Esophagus muscularis mucosa (tissue), 4 donors: Measurements from ENCODE around the gene YTHDC2. TPM values are rescaled to one million over a fixed set of nuclear protein-coding genes. Genes with fewer than 3 reads are reported as not detected.

Source experiments
- DNase-seq: peaks from one replicate; pipeline ENCODE4 v3.0.0-alpha.2; 2017; ENCODE audit errors: extremely low spot score
- H3K27ac ChIP-seq, 4 donors: fragments of 200-600 bp; sonication (generic); replicated peaks in 1 of 4; 1 replicate in 3 of 4; 2 replicates in 1 of 4; pipeline ENCODE4 v1.5.1; 2016 to 2019; ENCODE audit warnings: mild to moderate bottlenecking in 1 of 4
- H3K27me3 ChIP-seq, 4 donors: fragments of 200-600 bp; sonication (generic); one replicate each; pipeline versions ENCODE4 v1.5.1 to v1.6.0; 2016 to 2019
- H3K36me3 ChIP-seq, 4 donors: fragments of 200-600 bp; sonication (generic); one replicate each; pipeline ENCODE4 v1.5.1; 2016 to 2019
- H3K4me1 ChIP-seq, 4 donors: fragments of 200-600 bp; sonication (generic); one replicate each; pipeline ENCODE4 v1.5.1; 2016 to 2019
- H3K4me3 ChIP-seq, 4 donors: fragments of 200-600 bp; sonication (generic); 1 replicate in 2 of 4; 2 replicates in 2 of 4; pipeline ENCODE4 v1.5.1; 2016 to 2019; ENCODE audit warnings: mild to moderate bottlenecking in 4 of 4, moderate library complexity in 1 of 4
- H3K9me3 ChIP-seq, 4 donors: fragments of 200-600 bp; sonication (generic); 1 replicate in 3 of 4; 2 replicates in 1 of 4; pipeline ENCODE4 v1.5.1; 2016 to 2019
- CTCF ChIP-seq, 3 experiments: fragments of 200-600 bp in 2 of 3; fragments of 450-650 bp in 1 of 3; sonication (generic) in 2 of 3; IDR thresholded peaks; one replicate each; pipeline ENCODE4 v1.5.1; 2017 to 2019; ENCODE audit warnings: antibody characterized with exemption in 3 of 3, mild to moderate bottlenecking in 2 of 3, moderate library complexity in 1 of 3
- EP300 ChIP-seq: sonication (generic); formaldehyde crosslinking; IDR thresholded peaks from one replicate; pipeline ENCODE4 v1.6.1; 2017; ENCODE audit warnings: antibody characterized with exemption
- POLR2A ChIP-seq: fragments of 450-650 bp; IDR thresholded peaks from one replicate; pipeline ENCODE4 v1.6.1; 2017; ENCODE audit warnings: antibody characterized with exemption, moderate library complexity, mild to moderate bottlenecking, low read depth
- POLR2AphosphoS5 ChIP-seq, 2 donors: sonication (generic); formaldehyde crosslinking; IDR thresholded peaks; one replicate each; pipeline ENCODE4 v1.6.1; 2017; ENCODE audit warnings: antibody characterized with exemption in 2 of 2
- WGBS: methylation state at CpG from one replicate; pipeline ENCODE4 v1.1.5; 2018; 5-methylcytosine and 5-hydroxymethylcytosine counted together
- intact Hi-C: fragments of 100-400 bp; cut with DNase I; formaldehyde crosslinking; loops from one replicate; pipeline ENCODE4 v1.15.1; 2023
- total RNA-seq, 4 donors: library from RNA; depleted of rRNA; stranded (reverse); fragments of >200 nt; gene quantifications; one replicate each; pipeline versions ENCODE4 v1.1.0 to v1.2.1, GENCODE V29; 2016

YTHDC2 gene
- total RNA-seq, 4 donors from 2014 or later = 9.3 to 32.0 (median 15.8) TPM

GRCh38 chr5:113518884-113519283 lies 5.4 kb downstream of the YTHDC2 start:
- H3K4me1 ChIP-seq = peaks cover 13 to 50% (median 41%) of the 10 kb centered on the region in 4 donors
- TF ChIP-seq POLR2AphosphoS5 (IDR thresholded peaks at IDR 0.05) (no peak), CTCF (IDR thresholded peaks at IDR 0.05) (no peak), EP300 (no peak), POLR2A (no peak)

DNA sequence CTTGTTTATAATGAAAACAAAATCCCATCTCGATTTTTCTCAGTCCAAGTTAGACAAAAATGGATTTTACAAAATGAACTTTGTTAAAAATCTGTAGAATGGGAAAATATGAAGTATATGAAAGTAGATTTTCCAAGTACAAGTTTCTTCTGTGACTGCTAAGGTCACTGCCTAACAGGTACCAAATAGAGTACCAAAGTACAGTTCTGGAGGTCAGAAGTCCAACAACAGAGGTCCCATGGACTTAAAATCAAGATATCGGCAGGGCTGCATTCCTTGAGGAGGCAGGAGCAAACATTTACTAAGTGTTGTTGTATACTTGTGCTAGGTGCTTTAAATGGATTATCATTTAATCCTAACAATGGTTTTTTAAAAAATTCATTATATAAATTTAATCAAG lies 5.9 kb downstream of the YTHDC2 start:
- DNase-seq = no peak
- Histone ChIP-seq H3K9me3 (no peaks in the 10 kb centered on the region), H3K27ac (no peak overlapping the region), H3K36me3 (peaks cover 0 to 19% (median 6%) of the 10 kb centered on the region in 4 donors), H3K4me1 (peaks cover 13 to 48% (median 40%) of the 10 kb centered on the region in 4 donors), H3K4me3 (no peak overlapping the region), H3K27me3 (no peaks in the 10 kb centered on the region)
- WGBS = 85% methylated on average over 2 of the region's 2 CpGs
- TF ChIP-seq CTCF (IDR thresholded peaks at IDR 0.05) (no peak), EP300 (no peak), POLR2A (no peak), POLR2AphosphoS5 (IDR thresholded peaks at IDR 0.05) (no peak)
- intact Hi-C loops = no loop called here

More at GRCh38 chr5:113518884-113519283, 5.4 kb downstream of the YTHDC2 start:
- DNase-seq = no peak
- H3K36me3 ChIP-seq = peaks cover 0 to 19% (median 6%) of the 10 kb centered on the region in 4 donors
- H3K4me3 ChIP-seq = no peak overlapping the region
- no peaks in the 10 kb centered on the region for H3K27me3 ChIP-seq
- no peak overlapping the region for H3K27ac ChIP-seq
- WGBS = 99% methylated on average over 4 of the region's 4 CpGs
- intact Hi-C loops = no loop called here
- no peaks in the 10 kb centered on the region for H3K9me3 ChIP-seq

DNA sequence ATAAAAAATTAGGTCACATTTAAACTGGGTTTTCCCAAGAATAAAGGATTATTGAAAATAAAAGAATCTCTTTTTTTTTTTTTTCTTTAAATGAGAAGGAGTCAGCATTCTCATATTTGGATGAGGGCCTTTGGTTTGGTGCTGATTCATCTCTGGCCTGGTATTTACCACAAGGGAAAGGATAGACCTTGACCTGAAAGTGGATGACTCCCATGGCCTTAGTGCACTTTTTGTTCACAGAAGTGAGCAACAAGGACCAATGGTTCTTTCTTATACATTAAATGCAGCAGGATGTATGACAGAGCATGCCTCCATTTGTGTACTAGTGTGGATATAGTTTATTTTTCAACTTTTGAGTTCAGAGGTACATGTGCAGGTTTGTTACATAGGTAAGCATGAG lies 6.9 kb downstream of the YTHDC2 start:
- no peak overlapping the region for H3K27ac ChIP-seq
- peaks cover 0 to 19% (median 6%) of the 10 kb centered on the region in 4 donors for H3K36me3 ChIP-seq
- DNase-seq = no peak
- H3K27me3 ChIP-seq = no peaks in the 10 kb centered on the region
- peaks cover 12 to 38% (median 36%) of the 10 kb centered on the region in 4 donors for H3K4me1 ChIP-seq
- intact Hi-C loops = no loop called here
- H3K9me3 ChIP-seq = no peaks in the 10 kb centered on the region
- TF ChIP-seq POLR2A (no peak), EP300 (no peak), CTCF (IDR thresholded peaks at IDR 0.05) (no peak)
- no peak overlapping the region for H3K4me3 ChIP-seq

DNA sequence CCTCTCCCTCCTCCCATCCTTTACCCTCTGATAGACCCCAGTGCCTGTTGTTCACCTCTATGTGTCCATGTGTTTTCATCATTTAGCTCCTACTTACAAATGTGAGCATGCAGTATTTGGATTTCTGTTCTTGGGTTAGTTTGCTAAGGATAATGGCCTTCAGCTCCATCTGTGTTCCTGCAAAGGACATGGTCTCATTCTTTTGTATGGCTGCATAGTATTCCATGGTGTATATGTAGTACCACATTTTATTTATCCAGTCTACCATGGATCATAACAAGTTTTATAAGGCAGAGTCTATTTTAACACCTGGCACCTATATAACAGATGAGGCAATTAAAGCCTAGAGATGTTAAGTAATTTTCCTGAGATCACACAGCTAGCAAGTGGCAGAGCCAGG lies 7.4 kb downstream of the YTHDC2 start:
- intact Hi-C loops = no loop called here
- H3K4me1 ChIP-seq = peaks cover 7 to 33% (median 32%) of the 10 kb centered on the region in 4 donors
- no peak overlapping the region for H3K4me3 ChIP-seq
- DNase-seq = no peak
- no peaks in the 10 kb centered on the region for H3K9me3 ChIP-seq
- no peaks in the 10 kb centered on the region for H3K27me3 ChIP-seq
- no peak for TF ChIP-seq POLR2A
- TF ChIP-seq POLR2AphosphoS5 (IDR thresholded peaks at IDR 0.05) = no peak
- no peak for TF ChIP-seq CTCF (IDR thresholded peaks at IDR 0.05)
- no peak for TF ChIP-seq EP300
- H3K36me3 ChIP-seq = peaks cover 0 to 16% (median 6%) of the 10 kb centered on the region in 4 donors
- no peak overlapping the region for H3K27ac ChIP-seq

GRCh38 chr5:113523168-113523567 lies 9.7 kb downstream of the YTHDC2 start:
- Histone ChIP-seq H3K4me3 (no peak overlapping the region), H3K27ac (no peak overlapping the region), H3K27me3 (no peaks in the 10 kb centered on the region), H3K9me3 (no peaks in the 10 kb centered on the region), H3K4me1 (peaks cover 6 to 25% (median 21%) of the 10 kb centered on the region in 4 donors), H3K36me3 (peaks cover 0 to 12% (median under 1%) of the 10 kb centered on the region in 4 donors)
- TF ChIP-seq POLR2A (no peak), CTCF (IDR thresholded peaks at IDR 0.05) (no peak), POLR2AphosphoS5 (IDR thresholded peaks at IDR 0.05) (no peak), EP300 (no peak)
- no peak for DNase-seq
- intact Hi-C loops = no loop called here
- WGBS = 84% methylated on average over 2 of the region's 2 CpGs
